HepG2 (cell line): ENCODE data around the gene NEGR1. TPM values are rescaled to one million over a fixed set of nuclear protein-coding genes. Genes with fewer than 3 reads are reported as not detected.

Experiments
- ATAC-seq: fragments of 200-7000 bp; cut with Tn5 transposase; 3 replicates; pipeline ENCODE4 v1.9.1; 2020; ENCODE audit warnings: mild to moderate bottlenecking, moderate library complexity
- BruUV-seq: library from RNA; stranded (reverse); fragments of 400-500 nt; replicated peaks from 2 replicates; lab custom pipeline; 2021; lab: Mats Ljungman, UMichigan
- CTCF ChIA-PET: fragments of 300-600 bp; formaldehyde crosslinking; extraction: SDS; loops from one replicate; lab custom pipeline; 2021; ENCODE audit warnings: low total read pairs, inconsistent platforms, low intra/inter-chr PET ratio; lab: Yijun Ruan, JAX
- POLR2A ChIA-PET: fragments of 350-600 bp; sonication (Branson Sonifier 250); formaldehyde crosslinking; loops from one replicate; lab custom pipeline; 2020; ENCODE audit warnings: antibody characterized with exemption, inconsistent platforms; lab: Yijun Ruan, JAX
- DNase-seq: peaks from one replicate; pipeline ENCODE4 v3.0.0-alpha.2; 2015; ENCODE audit warnings: low spot score
- FAIRE-seq: peaks from 3 replicates; lab custom pipeline; 2011; peaks lifted over from hg19 to GRCh38; lab: Jason Lieb, UNC
- H2AFZ ChIP-seq: one replicate; pipeline ENCODE4 v1.6.1; 2011; ENCODE audit warnings: low read length, inconsistent platforms
- H3K27ac ChIP-seq: fragments of 300-600 bp; 3 replicates; pipeline ENCODE4 v1.8.0; 2011; ENCODE audit warnings: mixed run types, mild to moderate bottlenecking, mixed read lengths, low read length, inconsistent platforms; ENCODE audit not compliant: insufficient read depth; ENCODE audit errors: extremely low read length
- H3K27me3 ChIP-seq, 2 experiments: fragments of 200-600 bp in 1 of 2; 2 replicates in 1 of 2; 3 replicates in 1 of 2; pipeline versions ENCODE4 v1.6.0 to v1.8.0; 2011; ENCODE audit warnings: low read length in 2 of 2, mild to moderate bottlenecking in 2 of 2, moderate library complexity in 2 of 2, inconsistent platforms in 1 of 2; ENCODE audit not compliant: insufficient read depth in 2 of 2, control insufficient read depth in 1 of 2
- H3K36me3 ChIP-seq, 2 experiments: fragments of 200-600 bp in 1 of 2; replicated peaks in 1 of 2; 2 replicates in 1 of 2; 3 replicates in 1 of 2; pipeline versions ENCODE4 v1.5.1 to v1.8.0; 2011; ENCODE audit warnings: low read length in 2 of 2, inconsistent platforms in 1 of 2; ENCODE audit not compliant: insufficient read depth in 2 of 2, control insufficient read depth in 1 of 2
- H3K4me1 ChIP-seq: 2 replicates; pipeline ENCODE4 v1.5.1; 2012; ENCODE audit warnings: low read length, inconsistent platforms; ENCODE audit not compliant: insufficient read depth
- H3K4me2 ChIP-seq: 2 replicates; pipeline ENCODE4 v1.6.0; 2011; ENCODE audit warnings: low read depth, low read length, inconsistent platforms
- H3K4me3 ChIP-seq, 3 experiments: fragments of 200-600 bp in 1 of 3; sonication (generic), shearing (Covaris generic) in 1 of 3; replicated peaks in 1 of 3; 2 replicates each; pipeline ENCODE4 v1.5.1; 2011 to 2016; ENCODE audit warnings: low read length in 3 of 3, inconsistent platforms in 2 of 3, low read depth in 2 of 3, mild to moderate bottlenecking in 2 of 3, control low read depth in 1 of 3, mixed read lengths in 1 of 3; ENCODE audit not compliant: insufficient read depth in 1 of 3
- H3K79me2 ChIP-seq: one replicate; pipeline ENCODE4 v1.6.1; 2011; ENCODE audit warnings: low read length, inconsistent platforms; ENCODE audit not compliant: insufficient read depth
- H3K9ac ChIP-seq: 2 replicates; pipeline ENCODE4 v1.6.0; 2011; ENCODE audit warnings: mild to moderate bottlenecking, low read depth, low read length, inconsistent platforms; ENCODE audit not compliant: insufficient read depth
- H3K9me3 ChIP-seq: 2 replicates; pipeline ENCODE4 v1.5.1; 2012; ENCODE audit warnings: mild to moderate bottlenecking, low read length
- H4K20me1 ChIP-seq: 2 replicates; pipeline ENCODE4 v1.6.0; 2011; ENCODE audit warnings: inconsistent platforms, mild to moderate bottlenecking, low read length, moderate library complexity; ENCODE audit not compliant: insufficient read depth
- ATF3 ChIP-seq: sonication (generic); formaldehyde crosslinking; IDR thresholded peaks from 2 replicates; pipeline ENCODE4 v1.4.0; 2020; ENCODE audit warnings: missing genetic modification reagents
- CEBPB ChIP-seq: IDR thresholded peaks from 2 replicates; pipeline ENCODE4 v1.6.1; 2011; ENCODE audit warnings: low read depth, low read length, improper control_type of control experiment, borderline replicate concordance
- KLF13 ChIP-seq: sonication (generic); formaldehyde crosslinking; IDR thresholded peaks from 2 replicates; pipeline ENCODE4 v1.4.0; 2020; ENCODE audit warnings: mild to moderate bottlenecking, missing genetic modification reagents
- KLF9 ChIP-seq: IDR thresholded peaks from 2 replicates; pipeline ENCODE4 v1.6.1; 2016; ENCODE audit warnings: low read depth
- NFRKB ChIP-seq: fragments of 450-650 bp; IDR thresholded peaks from 2 replicates; pipeline ENCODE4 v1.6.1; 2017
- SCMH1 ChIP-seq: sonication (generic); formaldehyde crosslinking; IDR thresholded peaks from 2 replicates; pipeline ENCODE4 v1.9.0; 2021; ENCODE audit warnings: missing genetic modification reagents, mild to moderate bottlenecking, borderline replicate concordance
- WIZ ChIP-seq: sonication (generic); formaldehyde crosslinking; IDR thresholded peaks from 2 replicates; pipeline ENCODE4 v1.5.1; 2020; ENCODE audit warnings: mild to moderate bottlenecking, missing genetic modification reagents
- ZBTB7A ChIP-seq: sonication (generic); formaldehyde crosslinking; IDR thresholded peaks from 2 replicates; pipeline ENCODE4 v1.8.0; 2022; ENCODE audit warnings: mild to moderate bottlenecking, missing genetic modification reagents
- ZNF563 ChIP-seq: sonication (generic); formaldehyde crosslinking; IDR thresholded peaks from 2 replicates; pipeline ENCODE4 v1.8.0; 2022; ENCODE audit warnings: mild to moderate bottlenecking, moderate library complexity, missing genetic modification reagents
- ZNF850 ChIP-seq: sonication (generic); formaldehyde crosslinking; conservative IDR thresholded peaks from 2 replicates; pipeline ENCODE4 v1.9.0; 2021; ENCODE audit warnings: mild to moderate bottlenecking, missing genetic modification reagents
- WGBS: methylation state at CpG from one replicate; pipeline ENCODE4 v1.1.6; 2017; ENCODE audit warnings: low lambda C conversion rate; 5-methylcytosine and 5-hydroxymethylcytosine counted together
- in situ Hi-C: cut with HindIII; loops from 2 replicates; pipeline ENCODE4 v1.10.0; 2017; ENCODE audit warnings: low pct_unique_long_range_greater_than_20kb; ENCODE audit not compliant: extremely low pct_ligation_motif_present
- intact Hi-C: fragments of 100-400 bp; cut with micrococcal nuclease; formaldehyde crosslinking; loops from one replicate; pipeline ENCODE4 v1.10.0; 2022; ENCODE audit not compliant: unreplicated experiment
- polyA plus RNA-seq, 8 experiments: library from polyadenylated mRNA; depleted of rRNA in 3 of 8; stranded (reverse) in 7 of 8; unstranded in 1 of 8; fragments of >200 nt; fragmentation: Illumina TruSeq in 4 of 8; extraction: Trizol in 4 of 8; gene quantifications; 2 replicates each; pipeline versions ENCODE4 v1.2.1 to v1.2.3, GENCODE V29; 2011 to 2016; ENCODE audit warnings: low read depth in 4 of 8, missing spikeins in 1 of 8, mixed read lengths in 1 of 8; ENCODE audit not compliant: insufficient read depth in 1 of 8
- total RNA-seq, 5 experiments: library from RNA; depleted of rRNA; stranded (reverse); fragments of >200 nt; fragmentation: Illumina TruSeq; extraction: Trizol; gene quantifications; 2 replicates each; pipeline ENCODE4 v1.2.3, GENCODE V29; 2016; ENCODE audit warnings: low read depth in 1 of 5

NEGR1 gene
- total and polyA plus RNA-seq, 2 of the 13 experiments (the other 11 are each of a cell fraction or from before 2014, with no cell fraction given), result not detected

GRCh38 chr1:71448444-71448843 is 833.9 kb downstream of the NEGR1 start:
- intact Hi-C loops, result no loop called here
- TF ChIP-seq CEBPB, result peak; percentile 71
- TF ChIP-seq KLF13 (CRISPR knock-in tag), result no peak
- TF ChIP-seq, all 625 proteins: peak for 1
- DNase-seq, result no peak
- no TSS peak for BruUV-seq
- Histone ChIP-seq H2AFZ (no peak overlapping the region), H3K9ac (no peak overlapping the region), H3K27ac (no peak overlapping the region), H3K9me3 (peaks cover 20% of the 10 kb centered on the region), H3K4me2 (no peak overlapping the region), H3K27me3 (no peaks in the 10 kb centered on the region), H3K4me3 (no peak overlapping the region), H4K20me1 (no peaks in the 10 kb centered on the region), H3K79me2 (no peaks in the 10 kb centered on the region), H3K36me3 (no peaks in the 10 kb centered on the region), H3K4me1 (no peaks in the 10 kb centered on the region)
- ChIA-PET CTCF (no interaction called here), POLR2A (no interaction called here)
- ATAC-seq, result no peak
- in situ Hi-C loops, result no loop called here
- FAIRE-seq, result no peak
- WGBS, result 22% methylated on average over 7 of the region's 8 CpGs

DNA sequence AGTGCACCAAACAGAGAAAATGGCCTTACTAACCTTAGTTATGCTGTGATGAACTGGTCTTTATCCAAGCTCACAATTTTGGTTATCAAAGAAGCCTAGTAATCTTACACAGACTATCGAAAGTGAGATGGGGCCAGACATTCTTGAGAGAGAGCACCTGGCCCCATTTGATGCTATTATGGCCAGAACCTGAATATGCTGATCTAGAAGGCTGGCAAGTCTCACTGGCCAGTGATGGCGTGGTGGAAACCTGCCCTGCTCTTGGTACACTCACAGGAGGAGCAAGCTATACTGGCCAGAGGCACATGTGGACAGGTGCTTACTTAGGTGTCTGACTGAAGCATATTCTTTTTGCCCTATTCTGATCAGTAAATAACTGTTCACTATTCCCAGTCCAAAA is 843.7 kb downstream of the NEGR1 start:
- intact Hi-C loops (no loop called here), in situ Hi-C loops (no loop called here)
- ATAC-seq (no peak), DNase-seq (no peak), FAIRE-seq (no peak)
- POLR2A ChIA-PET, result no interaction called here
- H3K27ac ChIP-seq, result no peak overlapping the region
- TF ChIP-seq ZNF850 (CRISPR knock-in tag) (no peak), ZNF563 (CRISPR knock-in tag) (no peak), WIZ (CRISPR knock-in tag) (no peak), NFRKB (no peak), SCMH1 (no peak), ATF3 (CRISPR knock-in tag) (no peak), ZBTB7A (no peak), KLF9 (no peak)
- H3K4me1 ChIP-seq, result no peaks in the 10 kb centered on the region
- H3K79me2 ChIP-seq, result no peaks in the 10 kb centered on the region
- WGBS, result 5% methylated on average over 2 of the region's 2 CpGs
- BruUV-seq, result no TSS peak
- CTCF ChIA-PET, result no interaction called here
- H3K9me3 ChIP-seq, result peaks cover 32% of the 10 kb centered on the region; the same call in 1 of the 2 replicates
- H4K20me1 ChIP-seq, result no peaks in the 10 kb centered on the region
- H3K36me3 ChIP-seq, result no peaks in the 10 kb centered on the region
- H3K4me3 ChIP-seq, result no peak overlapping the region
- H3K27me3 ChIP-seq, result no peaks in the 10 kb centered on the region
- H3K4me2 ChIP-seq, result no peak overlapping the region
- H2AFZ ChIP-seq, result no peak overlapping the region
- no peak overlapping the region for H3K9ac ChIP-seq
